ENCODE measurements around the gene ZNRD2.

ZNRD2 gene

DNA sequence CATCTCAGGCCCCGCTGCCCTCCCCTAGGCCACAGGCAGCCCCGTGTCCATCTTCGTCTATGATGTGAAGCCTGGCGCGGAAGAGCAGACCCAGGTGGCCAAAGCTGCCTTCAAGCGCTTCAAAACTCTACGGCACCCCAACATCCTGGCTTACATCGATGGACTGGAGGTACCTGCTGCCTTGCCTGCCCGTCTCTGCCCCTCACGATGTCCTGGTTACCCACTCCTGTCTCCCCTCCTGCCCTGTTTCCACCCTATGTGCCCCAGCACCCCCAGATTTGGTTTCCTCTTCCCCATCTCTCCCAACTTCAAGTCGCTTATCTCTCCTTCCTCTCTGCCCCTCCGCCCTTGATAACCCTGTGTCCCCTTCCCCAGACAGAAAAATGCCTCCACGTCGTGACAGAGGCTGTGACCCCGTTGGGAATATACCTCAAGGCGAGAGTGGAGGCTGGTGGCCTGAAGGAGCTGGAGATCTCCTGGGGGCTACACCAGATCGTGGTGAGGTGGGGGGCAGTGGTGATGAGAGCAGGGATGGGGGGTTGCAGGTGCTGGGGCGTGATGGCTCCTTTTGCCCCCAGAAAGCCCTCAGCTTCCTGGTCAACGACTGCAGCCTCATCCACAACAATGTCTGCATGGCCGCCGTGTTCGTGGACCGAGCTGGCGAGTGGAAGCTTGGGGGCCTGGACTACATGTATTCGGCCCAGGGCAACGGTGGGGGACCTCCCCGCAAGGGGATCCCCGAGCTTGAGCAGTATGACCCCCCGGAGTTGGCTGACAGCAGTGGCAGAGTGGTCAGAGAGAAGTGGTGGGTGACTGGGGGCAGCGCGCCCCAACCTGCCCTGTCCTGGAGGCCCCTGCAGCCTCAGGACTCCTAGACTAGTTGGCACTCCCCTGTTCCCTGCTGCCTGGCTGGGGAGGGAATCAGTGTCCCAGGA is 44.5 kb upstream of the ZNRD2 start:
- H3K9me3 Mint-ChIP-seq = no peaks in the 10 kb centered on the region
- H3K27me3 Mint-ChIP-seq (ENCODE audit: low read depth, poor library complexity) = no peaks in the 10 kb centered on the region
- no peak for DNase-seq
- peak overlapping the region; percentile 86 for H3K4me3 Mint-ChIP-seq
- H3K4me1 Mint-ChIP-seq = peaks cover 68% of the 10 kb centered on the region
- H3K36me3 Mint-ChIP-seq (ENCODE audit: low read depth) = peaks cover 16% of the 10 kb centered on the region
- TF ChIP-seq, protein P1, sequence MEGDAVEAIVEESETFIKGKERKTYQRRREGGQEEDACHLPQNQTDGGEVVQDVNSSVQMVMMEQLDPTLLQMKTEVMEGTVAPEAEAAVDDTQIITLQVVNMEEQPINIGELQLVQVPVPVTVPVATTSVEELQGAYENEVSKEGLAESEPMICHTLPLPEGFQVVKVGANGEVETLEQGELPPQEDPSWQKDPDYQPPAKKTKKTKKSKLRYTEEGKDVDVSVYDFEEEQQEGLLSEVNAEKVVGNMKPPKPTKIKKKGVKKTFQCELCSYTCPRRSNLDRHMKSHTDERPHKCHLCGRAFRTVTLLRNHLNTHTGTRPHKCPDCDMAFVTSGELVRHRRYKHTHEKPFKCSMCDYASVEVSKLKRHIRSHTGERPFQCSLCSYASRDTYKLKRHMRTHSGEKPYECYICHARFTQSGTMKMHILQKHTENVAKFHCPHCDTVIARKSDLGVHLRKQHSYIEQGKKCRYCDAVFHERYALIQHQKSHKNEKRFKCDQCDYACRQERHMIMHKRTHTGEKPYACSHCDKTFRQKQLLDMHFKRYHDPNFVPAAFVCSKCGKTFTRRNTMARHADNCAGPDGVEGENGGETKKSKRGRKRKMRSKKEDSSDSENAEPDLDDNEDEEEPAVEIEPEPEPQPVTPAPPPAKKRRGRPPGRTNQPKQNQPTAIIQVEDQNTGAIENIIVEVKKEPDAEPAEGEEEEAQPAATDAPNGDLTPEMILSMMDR (IDR thresholded peaks at IDR 0.05) = no peak
- no peak overlapping the region for H3K27ac Mint-ChIP-seq

DNA sequence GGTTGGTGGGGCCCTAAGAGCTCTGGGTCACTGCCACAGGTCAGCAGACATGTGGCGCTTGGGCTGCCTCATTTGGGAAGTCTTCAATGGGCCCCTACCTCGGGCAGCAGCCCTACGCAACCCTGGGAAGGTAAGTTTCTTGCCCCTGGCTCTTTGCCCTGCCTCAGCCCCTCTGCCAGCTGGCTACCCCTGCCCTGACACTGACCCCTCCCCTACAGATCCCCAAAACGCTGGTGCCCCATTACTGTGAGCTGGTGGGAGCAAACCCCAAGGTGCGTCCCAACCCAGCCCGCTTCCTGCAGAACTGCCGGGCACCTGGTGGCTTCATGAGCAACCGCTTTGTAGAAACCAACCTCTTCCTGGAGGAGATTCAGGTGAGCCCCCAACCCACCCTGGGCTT is 43.5 kb upstream of the ZNRD2 start:
- peaks cover 25% of the 10 kb centered on the region for H3K36me3 Mint-ChIP-seq (ENCODE audit: low read depth)
- H3K4me1 Mint-ChIP-seq = peaks cover 65% of the 10 kb centered on the region
- peak overlapping the region; percentile 86 for H3K4me3 Mint-ChIP-seq
- no peaks in the 10 kb centered on the region for H3K27me3 Mint-ChIP-seq (ENCODE audit: low read depth, poor library complexity)
- DNase-seq = no peak
- peak overlapping the region; percentile 22 for H3K27ac Mint-ChIP-seq
- TF ChIP-seq, protein P1 (IDR thresholded peaks at IDR 0.05) = no peak
- no peaks in the 10 kb centered on the region for H3K9me3 Mint-ChIP-seq

- no peaks in the 10 kb centered on the region for H3K27me3 Mint-ChIP-seq (ENCODE audit: low read depth, poor library complexity)
- H3K9me3 Mint-ChIP-seq = no peaks in the 10 kb centered on the region
- no peak overlapping the region for H3K4me3 Mint-ChIP-seq
- peaks cover 43% of the 10 kb centered on the region for H3K4me1 Mint-ChIP-seq
- no peak for DNase-seq
- peak overlapping the region; percentile 73 for H3K27ac Mint-ChIP-seq
- peaks cover 27% of the 10 kb centered on the region for H3K36me3 Mint-ChIP-seq (ENCODE audit: low read depth)
- TF ChIP-seq, protein P1 (IDR thresholded peaks at IDR 0.05) = no peak
Measured at GRCh38 chr11:65528819-65529350, 41.4 kb upstream of the ZNRD2 start.

GRCh38 chr11:65529475-65530156 is 40.7 kb upstream of the ZNRD2 start:
- no peaks in the 10 kb centered on the region for H3K27me3 Mint-ChIP-seq (ENCODE audit: low read depth, poor library complexity)
- no peak overlapping the region for H3K4me3 Mint-ChIP-seq
- no peaks in the 10 kb centered on the region for H3K9me3 Mint-ChIP-seq
- no peak for DNase-seq
- no peak overlapping the region for H3K27ac Mint-ChIP-seq
- H3K36me3 Mint-ChIP-seq (ENCODE audit: low read depth) = peaks cover 31% of the 10 kb centered on the region
- TF ChIP-seq, protein P1 (IDR thresholded peaks at IDR 0.05) = no peak
- peaks cover 36% of the 10 kb centered on the region for H3K4me1 Mint-ChIP-seq

DNA sequence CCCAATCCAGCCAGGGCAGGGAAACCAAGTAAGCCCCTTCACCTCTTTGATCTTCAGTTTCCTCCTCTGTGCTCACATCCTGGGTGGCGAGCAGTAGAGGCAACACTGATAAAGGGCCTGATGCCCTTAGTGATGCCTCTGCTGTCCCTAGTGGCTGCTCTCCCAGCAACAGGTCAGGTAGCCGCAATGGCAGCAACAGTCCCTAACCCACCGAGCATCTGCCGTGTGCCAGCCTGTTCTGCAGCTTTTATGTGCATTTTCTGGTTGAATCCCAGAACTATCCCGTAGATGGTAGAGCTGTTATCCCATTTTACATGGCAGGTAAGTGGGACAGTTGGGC is 40.1 kb upstream of the ZNRD2 start:
- H3K27ac Mint-ChIP-seq = no peak overlapping the region
- no peak for DNase-seq
- TF ChIP-seq, protein P1 (IDR thresholded peaks at IDR 0.05) = no peak
- H3K9me3 Mint-ChIP-seq = no peaks in the 10 kb centered on the region
- H3K27me3 Mint-ChIP-seq (ENCODE audit: low read depth, poor library complexity) = no peaks in the 10 kb centered on the region
- no peak overlapping the region for H3K4me3 Mint-ChIP-seq
- H3K36me3 Mint-ChIP-seq (ENCODE audit: low read depth) = peaks cover 34% of the 10 kb centered on the region
- peaks cover 35% of the 10 kb centered on the region for H3K4me1 Mint-ChIP-seq
